BE2C (cell line): ENCODE data around the gene DENND5B.
"Not testable (repeated sequence)": the region's sequence is repeated elsewhere in the genome, so short reads cannot be mapped to it uniquely, and the experiment has no call there.

Experiments used
- DNase-seq: peaks from one replicate; pipeline ENCODE4 v3.0.0-alpha.2; 2020
- H3K27me3 ChIP-seq: fragments of 250-450 bp; sonication (Bioruptor Pico); 2 replicates; pipeline ENCODE4 v1.5.1; 2020; ENCODE audit warnings: mild to moderate bottlenecking
- H3K36me3 ChIP-seq: fragments of 250-450 bp; sonication (Bioruptor Pico); 2 replicates; pipeline ENCODE4 v1.5.1; 2020; ENCODE audit warnings: mild to moderate bottlenecking
- H3K4me1 ChIP-seq: fragments of 250-450 bp; sonication (Bioruptor Pico); 2 replicates; pipeline ENCODE4 v1.5.1; 2020
- H3K4me3 ChIP-seq: 2 replicates; pipeline ENCODE4 v1.5.1; 2011; ENCODE audit warnings: low read depth, low read length
- H3K9me3 ChIP-seq: fragments of 250-450 bp; sonication (Bioruptor Pico); 2 replicates; pipeline ENCODE4 v1.5.1; 2020
- TF ChIP-seq, protein P1 (sequence below): IDR thresholded peaks from 2 replicates; pipeline ENCODE4 v1.5.1; 2012; ENCODE audit warnings: mild to moderate bottlenecking, low read depth, low read length

Gene DENND5B

GRCh38 chr12:31618228-31619025 is 27.5 kb upstream of the DENND5B start:
- no peak for DNase-seq
- TF ChIP-seq, protein P1, sequence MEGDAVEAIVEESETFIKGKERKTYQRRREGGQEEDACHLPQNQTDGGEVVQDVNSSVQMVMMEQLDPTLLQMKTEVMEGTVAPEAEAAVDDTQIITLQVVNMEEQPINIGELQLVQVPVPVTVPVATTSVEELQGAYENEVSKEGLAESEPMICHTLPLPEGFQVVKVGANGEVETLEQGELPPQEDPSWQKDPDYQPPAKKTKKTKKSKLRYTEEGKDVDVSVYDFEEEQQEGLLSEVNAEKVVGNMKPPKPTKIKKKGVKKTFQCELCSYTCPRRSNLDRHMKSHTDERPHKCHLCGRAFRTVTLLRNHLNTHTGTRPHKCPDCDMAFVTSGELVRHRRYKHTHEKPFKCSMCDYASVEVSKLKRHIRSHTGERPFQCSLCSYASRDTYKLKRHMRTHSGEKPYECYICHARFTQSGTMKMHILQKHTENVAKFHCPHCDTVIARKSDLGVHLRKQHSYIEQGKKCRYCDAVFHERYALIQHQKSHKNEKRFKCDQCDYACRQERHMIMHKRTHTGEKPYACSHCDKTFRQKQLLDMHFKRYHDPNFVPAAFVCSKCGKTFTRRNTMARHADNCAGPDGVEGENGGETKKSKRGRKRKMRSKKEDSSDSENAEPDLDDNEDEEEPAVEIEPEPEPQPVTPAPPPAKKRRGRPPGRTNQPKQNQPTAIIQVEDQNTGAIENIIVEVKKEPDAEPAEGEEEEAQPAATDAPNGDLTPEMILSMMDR, result no peak
- Histone ChIP-seq H3K4me3 (no peak overlapping the region), H3K27me3 (no peaks in the 10 kb centered on the region), H3K9me3 (no peaks in the 10 kb centered on the region), H3K4me1 (no peaks in the 10 kb centered on the region), H3K36me3 (no peaks in the 10 kb centered on the region; the same call in none of the 2 replicates)

DNA sequence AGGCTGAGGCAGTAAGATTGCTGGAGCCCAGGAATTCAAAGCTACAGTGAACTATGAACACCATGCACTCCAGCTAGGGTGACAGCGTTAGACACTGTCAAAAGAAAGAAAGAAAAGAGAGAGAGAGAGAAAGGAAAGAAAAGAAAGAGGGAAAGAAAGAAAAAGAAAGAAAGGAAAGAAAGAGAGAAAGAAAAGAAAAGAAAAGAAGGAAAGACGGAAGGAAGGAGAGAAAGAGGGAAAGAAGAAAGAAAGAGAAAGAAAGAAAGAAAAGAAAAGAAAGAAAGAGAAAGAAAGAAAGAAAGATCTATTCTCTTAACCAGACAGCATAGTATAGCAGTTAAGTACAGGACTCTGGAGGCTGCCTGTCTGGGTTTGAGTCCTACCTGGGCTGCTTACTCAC is 21.9 kb upstream of the DENND5B start:
- no peaks in the 10 kb centered on the region for H3K4me1 ChIP-seq
- H3K4me3 ChIP-seq, result no peak overlapping the region
- no peaks in the 10 kb centered on the region; the same call in 1 of the 2 replicates for H3K9me3 ChIP-seq
- no peaks in the 10 kb centered on the region for H3K27me3 ChIP-seq
- no peaks in the 10 kb centered on the region for H3K36me3 ChIP-seq
- DNase-seq, result no peak
- TF ChIP-seq, protein P1, result no peak

DNA sequence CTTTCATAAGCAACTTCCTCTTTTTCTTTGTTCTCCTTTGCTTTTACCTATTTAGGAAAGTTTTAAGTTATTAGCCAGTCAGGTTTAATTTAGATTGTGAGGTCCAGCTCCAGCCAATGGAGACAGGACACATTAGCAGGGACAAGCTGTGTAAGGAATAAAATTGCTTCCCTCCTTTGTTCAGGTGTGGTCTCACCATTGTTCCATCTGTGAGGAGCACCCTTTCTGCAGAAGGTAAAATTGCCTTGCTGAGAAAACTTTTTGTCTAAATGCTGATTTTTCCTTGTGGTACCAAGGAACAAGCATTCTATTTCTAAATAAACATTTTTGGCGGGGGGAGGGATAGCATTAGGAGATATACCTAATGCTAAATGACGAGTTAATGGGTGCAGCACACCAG is 17.4 kb upstream of the DENND5B start:
- H3K9me3 ChIP-seq, H3K36me3 ChIP-seq, DNase-seq, H3K4me1 ChIP-seq, H3K4me3 ChIP-seq, H3K27me3 ChIP-seq: not testable (repeated sequence)

DNA sequence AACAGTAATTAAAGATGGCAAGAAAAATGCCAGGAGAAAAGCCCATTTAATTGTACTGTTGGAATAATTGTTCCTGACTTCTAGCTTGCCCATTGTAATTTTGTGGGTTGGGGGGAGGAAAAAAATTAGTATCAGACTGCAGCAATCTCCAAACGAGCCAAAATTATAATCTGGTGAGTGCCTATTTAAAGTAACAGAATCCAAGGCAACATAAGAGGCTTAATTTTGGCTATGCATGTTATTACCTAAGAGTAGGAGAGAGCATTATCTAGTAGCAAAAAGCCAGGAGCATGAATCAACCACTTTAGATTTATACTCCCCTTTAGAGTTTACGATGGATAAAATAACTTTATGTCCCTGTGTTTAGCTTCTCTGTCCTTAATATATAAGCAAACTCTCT is 14.6 kb upstream of the DENND5B start:
- TF ChIP-seq, protein P1, result no peak
- H3K27me3 ChIP-seq, result no peaks in the 10 kb centered on the region
- no peak for DNase-seq
- H3K4me3 ChIP-seq, result no peak overlapping the region
- H3K36me3 ChIP-seq, result no peaks in the 10 kb centered on the region
- H3K4me1 ChIP-seq, result no peaks in the 10 kb centered on the region
- H3K9me3 ChIP-seq, result no peaks in the 10 kb centered on the region; the same call in 1 of the 2 replicates

- Histone ChIP-seq H3K27me3 (no peaks in the 10 kb centered on the region), H3K4me3 (no peak overlapping the region), H3K9me3 (no peaks in the 10 kb centered on the region; the same call in 1 of the 2 replicates), H3K4me1 (no peaks in the 10 kb centered on the region), H3K36me3 (no peaks in the 10 kb centered on the region)
- DNase-seq, result no peak
- TF ChIP-seq, protein P1, result no peak
Observed at GRCh38 chr12:31603546-31604009, 12.6 kb upstream of the DENND5B start.

GRCh38 chr12:31600750-31601149 is 9.8 kb upstream of the DENND5B start:
- H3K27me3 ChIP-seq, result no peaks in the 10 kb centered on the region
- DNase-seq, result no peak
- H3K4me3 ChIP-seq, result no peak overlapping the region
- no peaks in the 10 kb centered on the region for H3K4me1 ChIP-seq
- TF ChIP-seq, protein P1, result no peak
- no peaks in the 10 kb centered on the region for H3K9me3 ChIP-seq
- no peaks in the 10 kb centered on the region for H3K36me3 ChIP-seq
